K562 (cell line): Measurements from ENCODE around the gene PROK1. TPM values are rescaled to one million over a fixed set of nuclear protein-coding genes. Genes with fewer than 3 reads are reported as not detected.

Experiments
- ASH1L ChIP-seq: fragments of 450-650 bp; IDR thresholded peaks from 2 replicates; pipeline ENCODE4 v1.6.1; 2018; ENCODE audit warnings: borderline replicate concordance, mild to moderate bottlenecking, low read depth; ENCODE audit not compliant: partially characterized antibody
- BDP1 ChIP-seq: IDR thresholded peaks from 3 replicates; pipeline ENCODE4 v1.6.1; 2011; ENCODE audit not compliant: insufficient read length, insufficient read depth
- CBX3 ChIP-seq, 2 experiments: IDR thresholded peaks; 1 replicate in 1 of 2; 2 replicates in 1 of 2; pipeline ENCODE4 v1.6.1; 2012; ENCODE audit warnings: inconsistent platforms in 2 of 2, low read length in 2 of 2, borderline replicate concordance in 1 of 2, control low read depth in 1 of 2
- DDX20 ChIP-seq: fragments of 450-650 bp; IDR thresholded peaks from 2 replicates; pipeline ENCODE4 v1.6.1; 2016; ENCODE audit warnings: missing genetic modification characterization, low read depth, mild to moderate bottlenecking, missing compliant biosample characterization, moderate library complexity
- ETS2 ChIP-seq: IDR thresholded peaks from 2 replicates; pipeline ENCODE4 v1.6.1; 2016; ENCODE audit warnings: borderline replicate concordance, missing genetic modification characterization, mild to moderate bottlenecking, moderate library complexity, missing compliant biosample characterization; ENCODE audit not compliant: poor library complexity, severe bottlenecking
- HDAC2 ChIP-seq: fragments of 450-650 bp; IDR thresholded peaks from 2 replicates; pipeline ENCODE4 v1.6.1; 2016; ENCODE audit warnings: mild to moderate bottlenecking
- MTF1 ChIP-seq: fragments of 250-450 bp; sonication (Bioruptor Pico); IDR thresholded peaks from 2 replicates; pipeline ENCODE4 v1.9.0; 2021; ENCODE audit warnings: moderate library complexity, mild to moderate bottlenecking, inconsistent platforms, borderline replicate concordance
- NCOR1 ChIP-seq: fragments of 450-650 bp; IDR thresholded peaks from 2 replicates; pipeline ENCODE4 v1.6.1; 2016; ENCODE audit warnings: mild to moderate bottlenecking, moderate library complexity
- NR3C1 ChIP-seq: sonication (generic); formaldehyde crosslinking; IDR thresholded peaks from 2 replicates; pipeline ENCODE4 v1.8.1; 2022; ENCODE audit warnings: missing genetic modification reagents
- PHB ChIP-seq: fragments of 250-450 bp; sonication (Bioruptor Pico); IDR thresholded peaks from 2 replicates; pipeline ENCODE4 v1.5.0; 2021
- RB1 ChIP-seq: fragments of 450-650 bp; IDR thresholded peaks from 2 replicates; pipeline ENCODE4 v1.6.1; 2017; ENCODE audit warnings: low read depth, mild to moderate bottlenecking
- SMC3 ChIP-seq: conservative IDR thresholded peaks from 2 replicates; pipeline ENCODE4 v1.6.1; 2011; ENCODE audit warnings: low read depth, low read length, improper control_type of control experiment; ENCODE audit not compliant: insufficient read depth
- TEAD1 ChIP-seq, 2 experiments: fragments of 450-650 bp in 1 of 2; sonication (generic) in 1 of 2; formaldehyde crosslinking; IDR thresholded peaks; 2 replicates each; pipeline versions ENCODE4 v1.4.0 to v1.8.0; 2020 to 2022; ENCODE audit warnings: mild to moderate bottlenecking in 2 of 2, missing genetic modification reagents in 1 of 2
- TRIM28 ChIP-seq: fragments of 450-650 bp; IDR thresholded peaks from 2 replicates; pipeline ENCODE4 v1.6.1; 2017
- ZFX ChIP-seq: sonication (generic); formaldehyde crosslinking; IDR thresholded peaks from 2 replicates; pipeline ENCODE4 v1.8.0; 2022; ENCODE audit warnings: mild to moderate bottlenecking, missing genetic modification reagents, moderate library complexity
- ZKSCAN3 ChIP-seq: fragments of 250-450 bp; sonication (Bioruptor Pico); IDR thresholded peaks from 2 replicates; pipeline ENCODE4 v1.4.0; 2020
- polyA plus RNA-seq, 8 experiments: library from polyadenylated mRNA; depleted of rRNA in 4 of 8; stranded (reverse) in 5 of 8; unstranded in 3 of 8; fragments of >200 nt; fragmentation: Nextera tagmentation in 2 of 8; fragmentation: Illumina TruSeq in 1 of 8; extraction: Ambion mirVana in 2 of 8; extraction: Trizol in 1 of 8; gene quantifications; 2 replicates each; pipeline versions ENCODE4 v1.2.1 to v1.2.3, GENCODE V29; 2011 to 2014; ENCODE audit warnings: inconsistent platforms in 1 of 8, missing spikeins in 1 of 8
- total RNA-seq, 7 experiments: library from RNA; depleted of rRNA in 6 of 7; stranded (reverse); fragments of >200 nt in 6 of 7; fragmentation: Illumina TruSeq in 2 of 7; extraction: Trizol in 2 of 7; gene quantifications; 2 replicates each; pipeline versions ENCODE4 v1.2.1 to v1.2.3, GENCODE V29; 2011 to 2021; ENCODE audit warnings: low replicate concordance in 1 of 7
- TF ChIP-seq, protein P1 (sequence below), 2 experiments: fragments of 450-650 bp in 1 of 2; sonication (generic) in 1 of 2; formaldehyde crosslinking in 1 of 2; IDR thresholded peaks in 1 of 2; conservative IDR thresholded peaks in 1 of 2; 2 replicates each; pipeline versions ENCODE4 v1.6.1 to v1.8.1; 2016 to 2023; ENCODE audit warnings: mild to moderate bottlenecking in 2 of 2, moderate library complexity in 2 of 2, inconsistent platforms in 1 of 2, missing genetic modification reagents in 1 of 2
- TF ChIP-seq, protein P2 (sequence below): fragments of 450-650 bp; IDR thresholded peaks from 2 replicates; pipeline ENCODE4 v1.6.1; 2017; ENCODE audit warnings: antibody characterized with exemption, mild to moderate bottlenecking
- TF ChIP-seq, protein P3 (sequence below): sonication (generic); formaldehyde crosslinking; IDR thresholded peaks from 2 replicates; pipeline ENCODE4 v1.8.0; 2022; ENCODE audit warnings: missing genetic modification reagents, mild to moderate bottlenecking, moderate library complexity, borderline replicate concordance
- TF ChIP-seq, protein P4 (sequence below): fragments of 450-650 bp; formaldehyde crosslinking; IDR thresholded peaks from 2 replicates; pipeline ENCODE4 v1.4.0; 2020; ENCODE audit warnings: mild to moderate bottlenecking, moderate library complexity
- TF ChIP-seq, protein P5 (sequence below): sonication (generic); formaldehyde crosslinking; IDR thresholded peaks from 2 replicates; pipeline ENCODE4 v1.8.0; 2022; ENCODE audit warnings: mild to moderate bottlenecking, missing genetic modification reagents

Gene PROK1
- total and polyA plus RNA-seq, 9 of the 15 experiments (the other 6 are each of a cell fraction or from before 2014, with no cell fraction given), result 0.15 TPM; not detected in 8

DNA sequence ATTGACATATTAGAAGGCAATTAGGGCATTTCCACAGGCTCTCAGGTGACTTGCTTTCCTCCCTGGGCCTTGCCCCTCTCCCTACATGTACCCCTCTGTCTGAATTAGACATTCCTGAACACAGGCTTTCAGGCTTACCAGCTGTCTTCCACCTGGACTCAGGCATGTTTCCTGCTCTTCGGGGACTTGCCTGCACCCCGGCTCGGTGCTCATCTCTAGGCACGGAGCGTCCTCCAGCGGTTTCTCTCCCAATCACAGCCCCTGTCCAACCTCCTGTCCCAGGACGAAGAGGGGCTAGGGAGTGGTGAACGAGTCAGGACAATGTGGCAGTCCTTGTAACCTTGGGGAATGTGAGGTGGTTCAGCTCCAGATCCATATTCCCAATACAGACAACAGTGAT lies 4.2 kb downstream of the PROK1 start (continued):
- TF ChIP-seq, protein P1, sequence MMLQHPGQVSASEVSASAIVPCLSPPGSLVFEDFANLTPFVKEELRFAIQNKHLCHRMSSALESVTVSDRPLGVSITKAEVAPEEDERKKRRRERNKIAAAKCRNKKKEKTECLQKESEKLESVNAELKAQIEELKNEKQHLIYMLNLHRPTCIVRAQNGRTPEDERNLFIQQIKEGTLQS (IDR thresholded peaks at IDR 0.05), result no peak
- TF ChIP-seq, protein P1 (CRISPR knock-in tag; conservative IDR thresholded peaks at IDR 0.05), result no peak
- no peak for TF ChIP-seq ASH1L
- TF ChIP-seq CBX3 (IDR thresholded peaks at IDR 0.05; ENCODE audit: borderline replicate concordance in 1 of 2, low read length in 2 of 2), result no peak
- TF ChIP-seq PHB (CRISPR knock-in tag), result no peak
- TF ChIP-seq SMC3, result peak; percentile 93
- TF ChIP-seq TRIM28, result no peak
- no peak for TF ChIP-seq HDAC2
- TF ChIP-seq DDX20 (tag), result no peak
- no peak for TF ChIP-seq ZFX (CRISPR knock-in tag)
- TF ChIP-seq, protein P2, sequence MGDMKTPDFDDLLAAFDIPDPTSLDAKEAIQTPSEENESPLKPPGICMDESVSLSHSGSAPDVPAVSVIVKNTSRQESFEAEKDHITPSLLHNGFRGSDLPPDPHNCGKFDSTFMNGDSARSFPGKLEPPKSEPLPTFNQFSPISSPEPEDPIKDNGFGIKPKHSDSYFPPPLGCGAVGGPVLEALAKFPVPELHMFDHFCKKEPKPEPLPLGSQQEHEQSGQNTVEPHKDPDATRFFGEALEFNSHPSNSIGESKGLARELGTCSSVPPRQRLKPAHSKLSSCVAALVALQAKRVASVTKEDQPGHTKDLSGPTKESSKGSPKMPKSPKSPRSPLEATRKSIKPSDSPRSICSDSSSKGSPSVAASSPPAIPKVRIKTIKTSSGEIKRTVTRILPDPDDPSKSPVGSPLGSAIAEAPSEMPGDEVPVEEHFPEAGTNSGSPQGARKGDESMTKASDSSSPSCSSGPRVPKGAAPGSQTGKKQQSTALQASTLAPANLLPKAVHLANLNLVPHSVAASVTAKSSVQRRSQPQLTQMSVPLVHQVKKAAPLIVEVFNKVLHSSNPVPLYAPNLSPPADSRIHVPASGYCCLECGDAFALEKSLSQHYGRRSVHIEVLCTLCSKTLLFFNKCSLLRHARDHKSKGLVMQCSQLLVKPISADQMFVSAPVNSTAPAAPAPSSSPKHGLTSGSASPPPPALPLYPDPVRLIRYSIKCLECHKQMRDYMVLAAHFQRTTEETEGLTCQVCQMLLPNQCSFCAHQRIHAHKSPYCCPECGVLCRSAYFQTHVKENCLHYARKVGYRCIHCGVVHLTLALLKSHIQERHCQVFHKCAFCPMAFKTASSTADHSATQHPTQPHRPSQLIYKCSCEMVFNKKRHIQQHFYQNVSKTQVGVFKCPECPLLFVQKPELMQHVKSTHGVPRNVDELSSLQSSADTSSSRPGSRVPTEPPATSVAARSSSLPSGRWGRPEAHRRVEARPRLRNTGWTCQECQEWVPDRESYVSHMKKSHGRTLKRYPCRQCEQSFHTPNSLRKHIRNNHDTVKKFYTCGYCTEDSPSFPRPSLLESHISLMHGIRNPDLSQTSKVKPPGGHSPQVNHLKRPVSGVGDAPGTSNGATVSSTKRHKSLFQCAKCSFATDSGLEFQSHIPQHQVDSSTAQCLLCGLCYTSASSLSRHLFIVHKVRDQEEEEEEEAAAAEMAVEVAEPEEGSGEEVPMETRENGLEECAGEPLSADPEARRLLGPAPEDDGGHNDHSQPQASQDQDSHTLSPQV, result no peak
- TF ChIP-seq NCOR1, result no peak
- TF ChIP-seq, protein P3, sequence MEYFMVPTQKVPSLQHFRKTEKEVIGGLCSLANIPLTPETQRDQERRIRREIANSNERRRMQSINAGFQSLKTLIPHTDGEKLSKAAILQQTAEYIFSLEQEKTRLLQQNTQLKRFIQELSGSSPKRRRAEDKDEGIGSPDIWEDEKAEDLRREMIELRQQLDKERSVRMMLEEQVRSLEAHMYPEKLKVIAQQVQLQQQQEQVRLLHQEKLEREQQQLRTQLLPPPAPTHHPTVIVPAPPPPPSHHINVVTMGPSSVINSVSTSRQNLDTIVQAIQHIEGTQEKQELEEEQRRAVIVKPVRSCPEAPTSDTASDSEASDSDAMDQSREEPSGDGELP (CRISPR knock-in tag), result peak; percentile 65; the same call in 1 of the 2 replicates
- TF ChIP-seq, protein P4, sequence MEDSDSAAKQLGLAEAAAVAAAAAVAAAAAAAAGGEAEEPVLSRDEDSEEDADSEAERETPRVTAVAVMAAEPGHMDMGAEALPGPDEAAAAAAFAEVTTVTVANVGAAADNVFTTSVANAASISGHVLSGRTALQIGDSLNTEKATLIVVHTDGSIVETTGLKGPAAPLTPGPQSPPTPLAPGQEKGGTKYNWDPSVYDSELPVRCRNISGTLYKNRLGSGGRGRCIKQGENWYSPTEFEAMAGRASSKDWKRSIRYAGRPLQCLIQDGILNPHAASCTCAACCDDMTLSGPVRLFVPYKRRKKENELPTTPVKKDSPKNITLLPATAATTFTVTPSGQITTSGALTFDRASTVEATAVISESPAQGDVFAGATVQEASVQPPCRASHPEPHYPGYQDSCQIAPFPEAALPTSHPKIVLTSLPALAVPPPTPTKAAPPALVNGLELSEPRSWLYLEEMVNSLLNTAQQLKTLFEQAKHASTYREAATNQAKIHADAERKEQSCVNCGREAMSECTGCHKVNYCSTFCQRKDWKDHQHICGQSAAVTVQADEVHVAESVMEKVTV (CRISPR knock-in tag), result peak; percentile 96
- no peak for TF ChIP-seq BDP1
- TF ChIP-seq RB1, result peak; percentile 31; the same call in 1 of the 2 replicates
- no peak for TF ChIP-seq ZKSCAN3 (CRISPR knock-in tag)
- TF ChIP-seq TEAD1 (CRISPR knock-in tag; IDR thresholded peaks at IDR 0.05), result no peak
- TF ChIP-seq ETS2 (tag), result no peak
- TF ChIP-seq NR3C1 (CRISPR knock-in tag), result no peak
- TF ChIP-seq, protein P5, sequence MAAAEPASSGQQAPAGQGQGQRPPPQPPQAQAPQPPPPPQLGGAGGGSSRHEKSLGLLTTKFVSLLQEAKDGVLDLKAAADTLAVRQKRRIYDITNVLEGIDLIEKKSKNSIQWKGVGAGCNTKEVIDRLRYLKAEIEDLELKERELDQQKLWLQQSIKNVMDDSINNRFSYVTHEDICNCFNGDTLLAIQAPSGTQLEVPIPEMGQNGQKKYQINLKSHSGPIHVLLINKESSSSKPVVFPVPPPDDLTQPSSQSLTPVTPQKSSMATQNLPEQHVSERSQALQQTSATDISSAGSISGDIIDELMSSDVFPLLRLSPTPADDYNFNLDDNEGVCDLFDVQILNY (CRISPR knock-in tag), result no peak
- TF ChIP-seq MTF1 (CRISPR knock-in tag), result no peak
